DMS153 treated with DMSO at 0.1 percent for 48 hours (cell line): ENCODE results near the gene DR1.
"Not testable (repeated sequence)": the region's sequence is repeated elsewhere in the genome, so short reads cannot be mapped to it uniquely, and the experiment has no call there.

Experiments used
- DNase-seq: peaks from one replicate; lab custom pipeline; 2025; ENCODE audit not compliant: unreplicated experiment; lab: John Stamatoyannopoulos, UW

The DR1 gene

GRCh38 chr1:93339171-93339697 is 6.5 kb upstream of the DR1 start:
- DNase-seq = no peak

GRCh38 chr1:93340090-93340489 is 5.6 kb upstream of the DR1 start:
- DNase-seq = no peak

- no peak for DNase-seq
Measured at GRCh38 chr1:93344484-93344883, 1.2 kb upstream of the DR1 start.

GRCh38 chr1:93344886-93345632 is 648 bp upstream of the DR1 start:
- no peak for DNase-seq

DNA sequence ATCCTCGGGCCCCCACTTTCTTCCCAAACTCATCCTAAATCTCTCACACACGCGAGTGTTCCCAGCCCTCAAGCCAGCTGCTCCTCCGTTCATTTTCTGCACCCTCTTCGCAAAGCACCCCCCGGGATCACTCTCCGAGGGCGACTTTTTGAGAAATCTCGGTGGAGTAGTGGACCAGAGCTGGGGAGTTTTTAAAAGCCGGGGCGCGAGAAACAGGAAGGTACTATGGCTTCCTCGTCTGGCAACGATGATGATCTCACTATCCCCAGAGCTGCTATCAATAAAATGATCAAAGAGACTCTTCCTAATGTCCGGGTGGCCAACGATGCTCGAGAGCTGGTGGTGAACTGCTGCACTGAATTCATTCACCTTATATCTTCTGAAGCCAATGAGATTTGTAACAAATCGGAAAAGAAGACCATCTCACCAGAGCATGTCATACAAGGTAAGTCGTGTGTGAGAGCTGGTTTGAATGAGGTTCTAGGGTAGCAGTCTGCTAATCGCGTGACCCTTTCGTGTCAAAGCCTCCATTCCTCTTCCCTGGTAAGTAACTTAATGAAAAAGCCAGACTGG is 800 bp downstream of the DR1 start:
- no peak for DNase-seq

GRCh38 chr1:93347334-93347899 is 1.7 kb downstream of the DR1 start:
- no peak for DNase-seq

DNA sequence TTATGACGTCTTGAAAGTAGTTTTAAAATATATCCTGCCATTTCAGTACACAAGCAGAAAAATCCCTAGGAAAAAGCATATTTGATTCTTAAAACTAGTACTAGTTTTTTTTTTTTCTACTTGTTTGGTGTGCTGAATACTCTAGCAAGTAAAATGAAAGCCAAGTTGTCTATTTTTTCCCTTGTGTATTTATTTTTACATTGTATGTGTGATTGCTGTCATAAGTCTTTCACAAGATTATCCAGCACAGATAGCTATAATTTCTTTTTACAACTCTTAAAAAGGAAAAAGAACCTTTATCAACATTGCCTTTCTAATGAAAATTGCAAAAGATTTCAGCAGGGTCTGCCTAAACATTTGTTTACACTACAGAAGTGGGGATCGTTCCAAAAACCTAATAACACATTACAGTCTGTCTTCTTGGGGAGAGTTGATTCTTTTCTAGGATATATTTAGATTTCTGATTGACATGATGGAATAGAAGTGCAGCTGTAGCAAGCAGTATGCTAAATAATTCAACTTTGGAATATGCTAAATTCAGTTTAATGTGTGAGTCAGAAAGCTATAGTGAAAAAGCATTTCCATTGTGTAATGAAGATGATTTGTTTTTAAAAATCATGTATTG is 2.5 kb downstream of the DR1 start:
- no peak for DNase-seq

DNA sequence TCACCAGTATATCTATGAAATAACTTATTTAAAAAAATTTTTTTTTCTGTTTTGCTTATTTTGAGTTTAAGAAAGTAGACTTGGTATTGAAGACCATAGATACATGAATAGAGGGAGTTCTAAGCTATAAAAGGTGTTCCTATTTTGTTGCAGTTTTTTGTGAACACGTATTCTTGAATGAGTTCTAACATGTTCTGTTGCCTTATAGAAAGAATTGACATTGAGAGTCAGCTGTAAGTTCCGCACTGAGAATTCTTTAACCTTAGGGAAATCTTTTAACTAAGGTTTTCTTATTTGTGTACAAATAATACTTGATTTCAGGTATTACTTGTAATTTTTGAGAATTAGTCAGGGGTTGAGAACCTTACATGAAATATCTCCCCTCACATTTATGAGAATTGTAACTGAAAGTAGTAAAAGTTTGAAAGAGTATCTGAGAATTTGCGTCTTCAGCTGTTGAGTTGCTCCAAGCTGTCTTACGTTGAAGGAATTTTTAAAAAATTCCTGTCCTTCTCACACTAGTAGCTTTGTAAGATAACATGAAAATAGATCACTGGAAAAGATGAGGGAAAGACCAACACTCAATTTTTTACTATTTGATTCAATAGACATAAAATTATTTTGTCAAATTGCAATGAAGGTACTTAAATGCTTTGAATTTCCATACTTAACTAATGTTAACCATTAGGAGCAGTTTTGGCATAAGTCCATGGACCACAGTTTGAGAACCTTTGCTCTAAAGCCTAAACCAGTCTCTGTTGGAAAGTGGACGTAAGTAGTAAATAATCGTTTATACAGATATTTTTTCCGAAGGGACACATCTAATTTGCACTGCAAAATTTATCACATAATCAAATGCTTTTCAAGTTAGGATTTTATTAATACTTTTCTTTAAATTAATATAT is 3.8 kb downstream of the DR1 start:
- no peak for DNase-seq

DNA sequence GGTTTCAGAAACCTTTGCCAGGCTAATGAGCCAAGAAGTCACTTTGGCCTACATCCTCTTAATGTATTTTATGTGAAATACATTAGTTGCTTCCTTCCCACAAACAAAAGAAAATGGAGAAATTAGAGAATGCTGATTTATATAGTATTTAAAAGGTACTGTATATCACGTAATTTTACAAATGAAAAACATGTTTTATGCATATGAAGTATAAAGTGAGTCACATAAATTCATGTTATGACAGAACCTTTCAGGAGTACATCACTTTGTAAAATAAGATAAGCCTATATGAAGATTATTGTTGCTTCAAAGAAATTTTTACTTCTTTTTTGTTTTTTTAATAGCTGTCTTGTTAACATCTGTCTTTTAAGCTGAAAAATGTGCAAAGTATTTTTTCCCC is 4.6 kb downstream of the DR1 start:
- no peak for DNase-seq

GRCh38 chr1:93350875-93351274 is 5.2 kb downstream of the DR1 start:
- DNase-seq = no peak

DNA sequence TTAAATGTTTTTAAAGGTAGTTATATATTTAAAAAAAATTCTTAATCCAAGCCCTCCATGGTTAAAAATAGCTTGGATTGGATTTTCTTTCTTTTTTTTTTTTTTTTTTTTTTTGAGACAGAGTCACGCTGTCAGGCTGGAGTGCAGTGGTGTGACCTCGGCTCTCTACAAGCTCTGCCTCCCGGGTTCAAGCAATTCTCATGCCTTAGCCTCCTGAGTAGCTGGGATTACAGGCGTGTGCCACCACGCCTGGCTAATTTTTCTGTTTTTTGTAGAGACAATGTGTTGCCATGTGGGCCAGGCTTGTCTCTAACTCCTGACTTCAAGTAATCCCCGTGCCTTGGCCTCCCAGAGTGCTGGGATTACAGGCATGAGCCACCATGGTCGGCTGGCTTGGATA is 5.6 kb downstream of the DR1 start:
- not testable (repeated sequence) for DNase-seq

DNA sequence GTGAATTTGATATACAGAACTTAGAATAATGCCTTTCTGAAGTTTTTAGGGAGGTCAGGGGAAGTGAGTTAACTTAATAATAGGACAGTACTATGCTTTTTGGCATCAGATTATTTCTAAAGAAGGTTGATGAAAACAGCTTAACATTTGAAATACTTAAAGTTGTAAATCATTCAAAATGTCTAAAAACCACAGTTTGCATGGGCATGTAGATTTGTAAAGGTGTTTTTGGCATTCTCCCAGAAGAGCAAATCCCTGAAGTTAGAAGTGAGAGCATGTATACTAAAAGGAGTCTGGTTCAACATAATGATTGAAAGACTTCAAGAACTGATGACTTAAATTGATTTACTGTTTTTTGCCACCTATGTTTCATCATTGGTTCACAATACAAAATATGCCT is 6.7 kb downstream of the DR1 start:
- no peak for DNase-seq

DNA sequence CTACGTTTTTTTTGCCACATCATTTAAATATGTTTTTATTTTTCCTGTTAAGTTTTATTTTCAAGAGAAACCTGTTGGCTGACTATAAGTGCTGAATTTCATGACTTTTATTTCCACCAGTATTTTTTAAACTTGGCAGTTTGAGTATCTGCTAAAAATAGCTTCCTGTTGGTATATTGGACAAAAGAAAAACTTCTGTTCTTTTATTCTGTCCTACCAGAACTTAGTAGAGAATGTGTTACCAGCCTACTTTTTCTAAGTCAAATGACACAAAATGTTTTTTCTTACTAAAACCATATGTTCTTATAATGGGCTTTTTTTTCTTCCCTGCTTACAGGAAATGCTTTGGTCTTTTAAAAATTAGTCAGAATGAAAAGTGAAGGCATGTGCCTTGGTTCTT is 7.6 kb downstream of the DR1 start:
- DNase-seq = no peak

GRCh38 chr1:93354749-93355148 is 9.0 kb downstream of the DR1 start:
- DNase-seq = no peak

- DNase-seq = no peak
Measured at GRCh38 chr1:93357242-93357641, 11.5 kb downstream of the DR1 start.

- no peak for DNase-seq
Measured at GRCh38 chr1:93358293-93358692, 12.6 kb downstream of the DR1 start.

- no peak for DNase-seq
Measured at GRCh38 chr1:93360111-93360510, 14.4 kb downstream of the DR1 start.

DNA sequence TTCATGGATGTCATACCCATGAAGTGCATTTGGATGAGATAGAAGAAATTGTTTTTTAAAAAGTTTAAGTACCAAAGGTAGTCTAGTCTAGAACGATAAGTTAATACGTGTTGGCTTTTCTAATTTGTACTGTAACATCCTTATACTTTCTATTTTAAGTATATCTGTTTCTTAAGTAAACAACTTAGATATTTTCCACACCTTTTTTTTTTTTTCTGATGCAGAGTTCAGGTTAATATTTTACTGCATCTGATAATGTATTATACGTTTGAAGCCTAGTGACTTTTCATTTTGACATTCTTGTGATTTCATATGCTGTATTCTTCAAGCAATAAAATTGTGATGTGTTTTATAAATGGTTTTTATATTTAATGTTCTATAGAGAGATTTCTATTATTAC is 16.5 kb downstream of the DR1 start:
- no peak for DNase-seq

DNA sequence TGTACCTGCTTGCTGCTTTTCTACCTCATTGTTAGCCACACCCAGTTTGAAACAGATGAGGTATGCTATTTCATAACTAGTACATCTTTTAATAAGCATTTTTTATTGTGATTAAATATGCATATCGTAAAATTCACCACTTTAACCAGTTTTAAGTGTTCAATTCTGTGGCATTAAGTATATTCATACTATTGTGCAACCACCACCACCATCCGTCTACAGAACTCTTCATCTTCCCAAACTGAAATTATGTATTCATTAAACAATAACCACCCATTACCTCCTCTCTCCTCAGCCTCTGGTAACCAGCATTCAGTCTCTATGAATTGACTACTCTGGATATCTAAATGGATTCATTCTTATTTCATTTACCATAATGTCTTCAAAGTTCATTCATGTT is 20.1 kb downstream of the DR1 start:
- DNase-seq = no peak

DNA sequence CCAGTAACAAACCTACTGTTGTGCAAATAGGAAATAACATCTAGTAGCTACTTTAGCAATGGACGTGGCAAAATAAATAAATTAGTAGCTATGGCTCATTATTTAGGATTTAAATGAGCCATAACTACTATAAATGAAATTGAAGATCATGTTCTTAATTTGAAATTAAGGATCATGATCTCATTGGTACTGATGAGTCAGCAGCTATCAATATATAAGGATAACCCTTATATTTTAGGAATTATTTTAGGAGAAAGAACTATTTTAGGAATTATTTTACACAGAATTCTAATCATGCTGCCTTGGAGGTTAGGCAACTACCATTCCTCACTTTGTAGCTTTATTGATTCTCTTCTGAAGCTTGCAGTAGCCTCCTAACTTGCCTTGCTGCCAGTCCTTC is 24.0 kb downstream of the DR1 start:
- no peak for DNase-seq
